HG03439 (cell line): Measurements from ENCODE around the gene SVIL.
"Not testable (repeated sequence)": the region's sequence is repeated elsewhere in the genome, so short reads cannot be mapped to it uniquely, and the experiment has no call there.

Source experiments
- ATAC-seq: cut with Tn5 transposase; IDR thresholded peaks from one replicate; pipeline ENCODE4 v1.9.1; 2021; ENCODE audit warnings: mild to moderate bottlenecking, moderate library complexity; ENCODE audit not compliant: unreplicated experiment

SVIL gene

GRCh38 chr10:29524294-29524693 lies 110.5 kb downstream of the SVIL start:
- ATAC-seq: no peak

- ATAC-seq: no peak
Observed at GRCh38 chr10:29522918-29523317, 111.9 kb downstream of the SVIL start.

- ATAC-seq: no peak
Observed at GRCh38 chr10:29522061-29522855, 112.5 kb downstream of the SVIL start.

GRCh38 chr10:29519659-29520058 lies 115.1 kb downstream of the SVIL start:
- no peak for ATAC-seq

GRCh38 chr10:29517352-29517923 lies 117.3 kb downstream of the SVIL start:
- ATAC-seq: no peak

GRCh38 chr10:29516309-29516932 lies 118.3 kb downstream of the SVIL start:
- not testable (repeated sequence) for ATAC-seq

GRCh38 chr10:29515879-29516278 lies 118.9 kb downstream of the SVIL start:
- not testable (repeated sequence) for ATAC-seq

- ATAC-seq: not testable (repeated sequence)
Observed at GRCh38 chr10:29515104-29515503, 119.7 kb downstream of the SVIL start.

- ATAC-seq: no peak
Observed at GRCh38 chr10:29514306-29514705, 120.5 kb downstream of the SVIL start.

GRCh38 chr10:29512425-29512974 lies 122.3 kb downstream of the SVIL start:
- no peak for ATAC-seq

- ATAC-seq: not testable (repeated sequence)
Observed at GRCh38 chr10:29511806-29512205, 123.0 kb downstream of the SVIL start.

- ATAC-seq: not testable (repeated sequence)
Observed at GRCh38 chr10:29510483-29511157, 124.2 kb downstream of the SVIL start.

- ATAC-seq: no peak
Observed at GRCh38 chr10:29508554-29509244, 126.1 kb downstream of the SVIL start.

- ATAC-seq: not testable (repeated sequence)
Observed at GRCh38 chr10:29507750-29508149, 127.0 kb downstream of the SVIL start.

GRCh38 chr10:29506324-29506921 lies 128.3 kb downstream of the SVIL start:
- ATAC-seq: not testable (repeated sequence)

GRCh38 chr10:29502351-29502750 lies 132.4 kb downstream of the SVIL start:
- ATAC-seq: no peak

GRCh38 chr10:29501692-29502091 lies 133.1 kb downstream of the SVIL start:
- no peak for ATAC-seq

- no peak for ATAC-seq
Observed at GRCh38 chr10:29499993-29500537, 134.7 kb downstream of the SVIL start.

- no peak for ATAC-seq
Observed at GRCh38 chr10:29496341-29497162, 138.2 kb downstream of the SVIL start.
